ENCODE data around the gene SALL4. TPM values are rescaled to one million over a fixed set of nuclear protein-coding genes. Genes with fewer than 3 reads are reported as not detected.

SALL4 gene
- total and polyA plus RNA-seq, 2 experiments from 2014 or later = 122 to 227 TPM

DNA sequence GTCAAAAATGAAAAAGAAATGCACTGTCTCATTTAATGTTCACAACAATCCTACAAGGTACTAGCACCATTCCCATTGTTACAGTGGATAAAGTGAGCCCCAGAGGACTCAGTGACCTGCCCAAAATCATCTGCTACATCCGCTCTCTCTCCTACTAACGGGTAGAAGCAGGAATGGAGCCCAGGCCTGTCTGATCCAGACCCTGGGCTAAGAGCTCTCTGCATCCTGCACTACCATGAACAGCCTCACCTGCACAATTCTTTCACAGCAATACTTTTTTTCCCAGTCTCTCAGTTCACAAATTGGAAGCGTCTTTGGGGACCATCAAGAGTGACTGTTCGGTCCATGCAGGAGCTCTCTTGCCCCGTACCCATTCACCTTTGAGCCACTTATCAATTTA lies 65.4 kb downstream of the SALL4 start (continued):
- TF ChIP-seq NANOG (IDR thresholded peaks at IDR 0.05; ENCODE audit: borderline replicate concordance) (no peak), POLR2AphosphoS5 (IDR thresholded peaks at IDR 0.05; ENCODE audit: low read depth) (no peak), CREB1 (CRISPR knock-in tag; IDR thresholded peaks at IDR 0.05; ENCODE audit: low read depth) (no peak), ZNF114 (CRISPR knock-in tag; IDR thresholded peaks at IDR 0.05) (no peak), ZNF331 (CRISPR knock-in tag; IDR thresholded peaks at IDR 0.05; ENCODE audit: low read depth) (no peak), STAT1 (IDR thresholded peaks at IDR 0.05; ENCODE audit: unreplicated experiment) (no peak)

DNA sequence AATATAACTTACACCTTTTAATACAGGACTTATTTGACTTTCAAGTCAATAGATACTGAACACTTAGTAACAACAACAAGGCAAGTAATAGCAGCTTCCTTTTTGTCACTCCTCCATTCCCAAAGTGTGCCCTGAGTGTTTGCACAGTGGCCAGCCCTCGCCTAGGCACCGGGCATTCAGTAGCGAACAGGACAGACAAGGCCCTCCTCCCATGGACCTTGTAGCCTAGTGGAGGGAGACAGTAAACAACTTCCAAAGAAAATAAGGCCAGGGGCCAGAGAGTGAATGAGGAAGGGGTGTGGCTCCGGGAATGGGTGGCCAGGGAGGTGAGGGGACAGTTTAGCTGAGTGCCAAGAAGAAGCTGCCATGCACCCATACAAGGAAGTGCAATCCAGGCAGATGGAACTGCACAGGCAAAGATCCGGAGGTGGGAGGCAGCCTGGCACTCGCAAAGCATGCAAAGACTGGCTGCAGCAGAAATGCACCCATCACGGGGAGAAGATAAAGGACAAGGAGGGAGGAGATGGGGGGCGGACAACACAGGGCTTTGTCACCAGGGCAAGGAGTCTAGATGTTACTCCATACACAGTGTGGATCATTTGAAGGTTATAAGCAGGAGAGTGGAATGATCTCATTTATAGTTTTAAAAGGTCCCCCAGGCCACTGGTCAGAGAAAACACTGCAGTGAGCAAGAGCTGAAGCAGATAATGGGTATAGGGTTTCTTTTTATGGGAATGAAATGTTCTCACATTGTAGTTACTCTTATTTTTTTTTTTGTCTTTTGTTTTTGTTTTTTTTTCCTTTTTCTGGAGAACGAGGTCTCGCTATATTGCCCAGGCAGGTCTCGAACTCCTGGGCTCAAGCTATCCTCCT lies 66.4 kb downstream of the SALL4 start:
- H2AFZ ChIP-seq = no peak overlapping the region
- Mint-ChIP-seq H3K27ac (no peak overlapping the region), H3K4me3 (no peak overlapping the region), H3K9me3 (no peaks in the 10 kb centered on the region), H3K27me3 (ENCODE audit: insufficient read depth, low read depth, poor library complexity) (peaks cover 3% of the 10 kb centered on the region), H3K36me3 (ENCODE audit: low read depth) (no peaks in the 10 kb centered on the region), H3K4me1 (peaks cover 7% of the 10 kb centered on the region; the same call in 2 of the 3 replicates)
- H3K4me3 ChIP-seq = no peak overlapping the region
- DNase-seq (ENCODE audit: low spot score) (no peak), ATAC-seq (no peak)
- H3K27me3 ChIP-seq (ENCODE audit: insufficient read depth) = no peaks in the 10 kb centered on the region
- H3K36me3 ChIP-seq (ENCODE audit: insufficient read depth) = no peaks in the 10 kb centered on the region
- H3K4me1 ChIP-seq (ENCODE audit: insufficient read depth) = no peaks in the 10 kb centered on the region
- H3K27ac ChIP-seq (ENCODE audit: low read depth) = peak overlapping the region; percentile 9; the same call in 1 of the 2 replicates
- no peak overlapping the region for H3K4me2 ChIP-seq
- H4K20me1 ChIP-seq (replicated peaks; ENCODE audit: insufficient read depth) = no peaks in the 10 kb centered on the region
- H3F3A ChIP-seq (replicated peaks; ENCODE audit: low read depth) = no peaks in the 10 kb centered on the region
- H3K79me2 ChIP-seq (replicated peaks; ENCODE audit: insufficient read depth) = no peaks in the 10 kb centered on the region
- no peaks in the 10 kb centered on the region for H3K9me2 ChIP-seq (ENCODE audit: insufficient read depth)
- TF ChIP-seq, protein P1, sequence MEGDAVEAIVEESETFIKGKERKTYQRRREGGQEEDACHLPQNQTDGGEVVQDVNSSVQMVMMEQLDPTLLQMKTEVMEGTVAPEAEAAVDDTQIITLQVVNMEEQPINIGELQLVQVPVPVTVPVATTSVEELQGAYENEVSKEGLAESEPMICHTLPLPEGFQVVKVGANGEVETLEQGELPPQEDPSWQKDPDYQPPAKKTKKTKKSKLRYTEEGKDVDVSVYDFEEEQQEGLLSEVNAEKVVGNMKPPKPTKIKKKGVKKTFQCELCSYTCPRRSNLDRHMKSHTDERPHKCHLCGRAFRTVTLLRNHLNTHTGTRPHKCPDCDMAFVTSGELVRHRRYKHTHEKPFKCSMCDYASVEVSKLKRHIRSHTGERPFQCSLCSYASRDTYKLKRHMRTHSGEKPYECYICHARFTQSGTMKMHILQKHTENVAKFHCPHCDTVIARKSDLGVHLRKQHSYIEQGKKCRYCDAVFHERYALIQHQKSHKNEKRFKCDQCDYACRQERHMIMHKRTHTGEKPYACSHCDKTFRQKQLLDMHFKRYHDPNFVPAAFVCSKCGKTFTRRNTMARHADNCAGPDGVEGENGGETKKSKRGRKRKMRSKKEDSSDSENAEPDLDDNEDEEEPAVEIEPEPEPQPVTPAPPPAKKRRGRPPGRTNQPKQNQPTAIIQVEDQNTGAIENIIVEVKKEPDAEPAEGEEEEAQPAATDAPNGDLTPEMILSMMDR (conservative IDR thresholded peaks at IDR 0.05; ENCODE audit: low read depth in 2 of 2) = no peak
- TF ChIP-seq CREB1 (CRISPR knock-in tag; IDR thresholded peaks at IDR 0.05; ENCODE audit: low read depth) (no peak), ZNF114 (CRISPR knock-in tag; IDR thresholded peaks at IDR 0.05) (no peak), NANOG (IDR thresholded peaks at IDR 0.05; ENCODE audit: borderline replicate concordance) (no peak), STAT1 (IDR thresholded peaks at IDR 0.05; ENCODE audit: unreplicated experiment) (no peak), EZH2 (IDR thresholded peaks at IDR 0.05; ENCODE audit: low read depth, unreplicated experiment) (no peak), JUNB (IDR thresholded peaks at IDR 0.05; ENCODE audit: unreplicated experiment) (no peak), ZNF331 (CRISPR knock-in tag; IDR thresholded peaks at IDR 0.05; ENCODE audit: low read depth) (no peak), POLR2AphosphoS5 (IDR thresholded peaks at IDR 0.05; ENCODE audit: low read depth) (no peak), EZH2phosphoT487 (IDR thresholded peaks at IDR 0.05; ENCODE audit: unreplicated experiment) (no peak)
- TF ChIP-seq, protein P2, sequence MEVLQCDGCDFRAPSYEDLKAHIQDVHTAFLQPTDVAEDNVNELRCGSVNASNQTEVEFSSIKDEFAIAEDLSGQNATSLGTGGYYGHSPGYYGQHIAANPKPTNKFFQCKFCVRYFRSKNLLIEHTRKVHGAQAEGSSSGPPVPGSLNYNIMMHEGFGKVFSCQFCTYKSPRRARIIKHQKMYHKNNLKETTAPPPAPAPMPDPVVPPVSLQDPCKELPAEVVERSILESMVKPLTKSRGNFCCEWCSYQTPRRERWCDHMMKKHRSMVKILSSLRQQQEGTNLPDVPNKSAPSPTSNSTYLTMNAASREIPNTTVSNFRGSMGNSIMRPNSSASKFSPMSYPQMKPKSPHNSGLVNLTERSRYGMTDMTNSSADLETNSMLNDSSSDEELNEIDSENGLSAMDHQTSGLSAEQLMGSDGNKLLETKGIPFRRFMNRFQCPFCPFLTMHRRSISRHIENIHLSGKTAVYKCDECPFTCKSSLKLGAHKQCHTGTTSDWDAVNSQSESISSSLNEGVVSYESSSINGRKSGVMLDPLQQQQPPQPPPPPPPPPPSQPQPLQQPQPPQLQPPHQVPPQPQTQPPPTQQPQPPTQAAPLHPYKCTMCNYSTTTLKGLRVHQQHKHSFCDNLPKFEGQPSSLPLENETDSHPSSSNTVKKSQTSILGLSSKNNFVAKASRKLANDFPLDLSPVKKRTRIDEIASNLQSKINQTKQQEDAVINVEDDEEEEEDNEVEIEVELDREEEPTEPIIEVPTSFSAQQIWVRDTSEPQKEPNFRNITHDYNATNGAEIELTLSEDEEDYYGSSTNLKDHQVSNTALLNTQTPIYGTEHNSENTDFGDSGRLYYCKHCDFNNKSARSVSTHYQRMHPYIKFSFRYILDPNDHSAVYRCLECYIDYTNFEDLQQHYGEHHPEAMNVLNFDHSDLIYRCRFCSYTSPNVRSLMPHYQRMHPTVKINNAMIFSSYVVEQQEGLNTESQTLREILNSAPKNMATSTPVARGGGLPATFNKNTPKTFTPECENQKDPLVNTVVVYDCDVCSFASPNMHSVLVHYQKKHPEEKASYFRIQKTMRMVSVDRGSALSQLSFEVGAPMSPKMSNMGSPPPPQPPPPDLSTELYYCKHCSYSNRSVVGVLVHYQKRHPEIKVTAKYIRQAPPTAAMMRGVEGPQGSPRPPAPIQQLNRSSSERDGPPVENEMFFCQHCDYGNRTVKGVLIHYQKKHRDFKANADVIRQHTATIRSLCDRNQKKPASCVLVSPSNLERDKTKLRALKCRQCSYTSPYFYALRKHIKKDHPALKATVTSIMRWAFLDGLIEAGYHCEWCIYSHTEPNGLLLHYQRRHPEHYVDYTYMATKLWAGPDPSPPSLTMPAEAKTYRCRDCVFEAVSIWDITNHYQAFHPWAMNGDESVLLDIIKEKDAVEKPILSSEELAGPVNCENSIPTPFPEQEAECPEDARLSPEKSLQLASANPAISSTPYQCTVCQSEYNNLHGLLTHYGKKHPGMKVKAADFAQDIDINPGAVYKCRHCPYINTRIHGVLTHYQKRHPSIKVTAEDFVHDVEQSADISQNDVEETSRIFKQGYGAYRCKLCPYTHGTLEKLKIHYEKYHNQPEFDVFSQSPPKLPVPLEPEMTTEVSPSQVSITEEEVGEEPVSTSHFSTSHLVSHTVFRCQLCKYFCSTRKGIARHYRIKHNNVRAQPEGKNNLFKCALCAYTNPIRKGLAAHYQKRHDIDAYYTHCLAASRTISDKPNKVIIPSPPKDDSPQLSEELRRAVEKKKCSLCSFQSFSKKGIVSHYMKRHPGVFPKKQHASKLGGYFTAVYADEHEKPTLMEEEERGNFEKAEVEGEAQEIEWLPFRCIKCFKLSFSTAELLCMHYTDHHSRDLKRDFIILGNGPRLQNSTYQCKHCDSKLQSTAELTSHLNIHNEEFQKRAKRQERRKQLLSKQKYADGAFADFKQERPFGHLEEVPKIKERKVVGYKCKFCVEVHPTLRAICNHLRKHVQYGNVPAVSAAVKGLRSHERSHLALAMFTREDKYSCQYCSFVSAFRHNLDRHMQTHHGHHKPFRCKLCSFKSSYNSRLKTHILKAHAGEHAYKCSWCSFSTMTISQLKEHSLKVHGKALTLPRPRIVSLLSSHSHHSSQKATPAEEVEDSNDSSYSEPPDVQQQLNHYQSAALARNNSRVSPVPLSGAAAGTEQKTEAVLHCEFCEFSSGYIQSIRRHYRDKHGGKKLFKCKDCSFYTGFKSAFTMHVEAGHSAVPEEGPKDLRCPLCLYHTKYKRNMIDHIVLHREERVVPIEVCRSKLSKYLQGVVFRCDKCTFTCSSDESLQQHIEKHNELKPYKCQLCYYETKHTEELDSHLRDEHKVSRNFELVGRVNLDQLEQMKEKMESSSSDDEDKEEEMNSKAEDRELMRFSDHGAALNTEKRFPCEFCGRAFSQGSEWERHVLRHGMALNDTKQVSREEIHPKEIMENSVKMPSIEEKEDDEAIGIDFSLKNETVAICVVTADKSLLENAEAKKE (CRISPR knock-in tag; IDR thresholded peaks at IDR 0.05) = no peak
- TF ChIP-seq, protein P3, sequence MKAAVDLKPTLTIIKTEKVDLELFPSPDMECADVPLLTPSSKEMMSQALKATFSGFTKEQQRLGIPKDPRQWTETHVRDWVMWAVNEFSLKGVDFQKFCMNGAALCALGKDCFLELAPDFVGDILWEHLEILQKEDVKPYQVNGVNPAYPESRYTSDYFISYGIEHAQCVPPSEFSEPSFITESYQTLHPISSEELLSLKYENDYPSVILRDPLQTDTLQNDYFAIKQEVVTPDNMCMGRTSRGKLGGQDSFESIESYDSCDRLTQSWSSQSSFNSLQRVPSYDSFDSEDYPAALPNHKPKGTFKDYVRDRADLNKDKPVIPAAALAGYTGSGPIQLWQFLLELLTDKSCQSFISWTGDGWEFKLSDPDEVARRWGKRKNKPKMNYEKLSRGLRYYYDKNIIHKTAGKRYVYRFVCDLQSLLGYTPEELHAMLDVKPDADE (IDR thresholded peaks at IDR 0.05) = no peak

Data from GM23338 (cell line).